GOT3 (cell line): Measurements from ENCODE around the gene GLYATL2.

Experiments
- DNase-seq: peaks from one replicate; lab custom pipeline; 2025; ENCODE audit warnings: mixed read lengths; lab: John Stamatoyannopoulos, UW

The GLYATL2 gene

DNA sequence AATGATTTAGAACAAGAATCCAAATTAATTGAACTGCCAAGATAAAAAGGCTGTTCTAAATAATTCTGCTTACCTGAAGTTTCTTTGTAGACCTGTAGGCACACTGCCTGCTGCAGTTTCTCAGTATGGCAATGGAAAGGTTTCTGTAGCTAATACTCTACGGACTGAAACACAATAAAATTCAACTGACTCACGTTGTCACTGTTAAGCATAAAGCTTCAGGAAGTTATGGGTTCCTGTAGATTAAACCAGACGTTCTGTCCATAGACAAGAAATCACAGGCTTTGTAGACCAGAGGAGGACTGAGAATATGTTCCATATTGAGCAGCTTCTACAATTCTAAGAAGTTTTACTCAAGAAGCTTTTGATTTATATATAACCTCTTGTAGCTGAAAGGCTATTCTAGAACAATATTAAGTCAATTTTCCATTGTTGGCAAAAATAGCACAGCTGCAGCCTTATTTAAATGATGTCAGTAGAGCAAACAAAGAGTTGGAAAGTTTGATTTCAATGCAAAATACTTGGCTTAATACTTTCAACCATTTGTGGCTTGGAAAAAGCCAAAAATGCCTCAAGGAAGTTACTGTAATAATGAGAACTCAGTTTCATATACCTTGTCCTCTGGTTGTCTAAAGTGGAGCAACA lies at the start of gene GLYATL2:
Gene GLYATL2, minus strand, starts transcription at position 344 of the 645 bp plus-strand sequence. CDS start 5,092 bp downstream, outside the sequence.
- DNase-seq = no peak

DNA sequence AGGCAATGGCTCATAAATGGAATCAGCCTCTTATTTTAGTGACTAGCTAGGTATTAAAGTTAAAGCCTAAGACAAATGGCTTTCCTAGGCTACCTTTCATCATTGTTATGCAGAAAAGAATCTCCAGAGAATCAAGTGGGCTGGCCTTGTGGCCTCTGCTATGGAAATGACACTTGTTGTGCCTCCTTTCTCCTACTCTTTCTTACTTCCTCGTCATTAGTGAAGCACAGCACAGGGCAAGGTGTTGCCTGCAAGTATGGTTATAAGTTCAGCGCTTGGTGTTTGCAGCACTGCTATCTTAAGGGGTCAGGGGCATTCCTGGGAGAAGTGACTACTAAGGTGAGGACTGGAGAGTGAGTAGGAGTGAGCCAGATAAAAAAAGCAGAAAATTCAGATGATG lies 49.4 kb upstream of the GLYATL2 start:
- no peak for DNase-seq

DNA sequence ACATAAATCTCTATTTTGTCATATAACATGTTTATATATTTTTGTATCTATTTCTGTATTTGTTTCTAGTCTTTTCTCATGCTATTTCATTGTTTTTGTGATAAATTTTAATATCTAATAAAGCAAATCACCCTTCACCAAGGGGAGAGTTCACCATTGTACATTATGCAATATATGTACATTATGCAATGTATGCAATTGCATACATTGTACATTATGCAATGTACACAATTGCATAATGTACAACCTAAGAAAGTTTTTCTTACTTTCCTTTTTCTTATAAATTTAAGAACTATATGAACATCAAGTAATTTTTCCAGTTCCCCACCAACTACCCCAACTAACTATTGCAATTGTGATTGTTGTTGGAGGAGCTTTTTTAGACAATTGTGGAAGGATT lies 44.1 kb upstream of the GLYATL2 start:
- DNase-seq = no peak

GRCh38 chr11:58887452-58887851 lies 42.9 kb upstream of the GLYATL2 start:
- DNase-seq = no peak

- DNase-seq = no peak
These were observed 36.1 kb upstream of the GLYATL2 start for GRCh38 chr11:58880625-58881024.

DNA sequence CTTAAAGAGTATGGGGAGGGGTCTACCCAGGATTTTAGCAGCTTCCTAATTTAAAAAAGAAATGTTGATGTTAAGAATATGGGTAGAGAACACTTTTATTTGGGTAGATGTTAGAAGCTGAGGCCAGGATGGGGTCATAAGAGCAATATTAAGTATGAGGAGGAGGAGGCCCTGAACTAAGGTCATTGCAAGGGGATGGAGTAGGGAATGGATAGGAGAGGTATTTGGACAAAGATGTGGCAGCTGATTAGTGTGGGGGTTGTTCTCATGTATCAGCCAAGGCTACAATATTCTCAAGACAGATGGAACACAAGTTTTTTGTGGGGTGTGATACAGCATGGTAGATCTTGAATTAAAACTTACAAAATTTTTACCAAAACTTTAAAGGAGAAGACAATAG lies 35.7 kb upstream of the GLYATL2 start:
- DNase-seq = no peak

GRCh38 chr11:58867556-58867955 lies 23.1 kb upstream of the GLYATL2 start:
- no peak for DNase-seq

DNA sequence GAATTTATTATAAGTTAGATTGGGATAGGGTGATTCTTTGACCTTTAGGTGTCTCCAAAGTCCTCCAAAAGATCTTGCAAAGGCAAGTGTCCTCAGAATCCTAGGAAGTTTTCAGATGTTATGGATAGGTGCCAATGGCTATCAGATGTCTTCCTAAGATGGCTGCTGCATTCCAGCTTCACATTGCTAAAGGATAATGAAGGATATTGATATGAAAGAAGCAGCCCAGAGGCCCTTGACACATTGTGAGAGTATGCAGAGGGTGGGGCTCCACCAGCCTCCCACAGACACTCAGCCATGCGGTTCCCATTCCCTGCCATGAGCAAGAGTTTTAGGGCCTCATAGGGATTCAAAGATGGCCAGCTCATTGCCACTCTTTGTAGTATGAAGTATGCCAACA lies 22.3 kb upstream of the GLYATL2 start:
- DNase-seq = no peak

DNA sequence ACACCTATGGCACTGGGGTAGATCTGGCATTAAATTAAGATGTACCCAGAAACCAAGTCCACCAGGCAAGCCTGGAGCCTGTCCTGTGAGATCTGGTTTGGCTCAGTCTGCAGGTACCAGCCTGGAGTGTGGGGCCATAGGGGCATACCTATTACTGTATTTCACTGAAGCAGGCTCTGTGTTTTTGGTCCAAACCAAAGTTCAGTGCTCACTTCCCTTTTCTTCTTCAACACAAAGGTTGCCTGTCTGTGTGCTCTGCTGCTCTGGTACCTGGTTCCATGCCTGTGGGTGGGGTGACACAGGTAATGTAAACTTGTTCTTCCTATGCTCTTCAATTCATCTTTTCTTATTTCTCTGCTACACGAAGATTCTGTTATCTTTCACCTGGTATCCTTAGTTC lies 19.8 kb upstream of the GLYATL2 start:
- DNase-seq = no peak

DNA sequence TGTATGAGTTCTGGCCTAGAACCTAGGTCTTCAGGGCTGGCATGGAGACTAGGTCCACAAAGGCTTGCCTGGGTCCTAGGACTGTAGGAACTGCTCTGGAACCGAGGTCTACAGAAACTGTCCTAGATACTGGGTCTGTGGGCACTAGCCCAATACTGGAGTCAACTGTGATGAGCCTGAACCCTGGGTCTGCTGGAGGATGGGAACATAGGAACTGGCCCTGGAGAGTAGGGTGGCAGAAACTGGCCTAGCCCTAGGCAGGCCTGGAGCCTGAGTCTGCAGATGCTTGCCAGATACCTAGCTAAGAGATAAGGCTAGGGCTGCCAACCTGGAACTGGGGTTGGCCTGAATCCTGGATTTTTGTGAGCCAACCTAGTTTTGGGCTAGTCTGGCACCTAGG lies 19.2 kb upstream of the GLYATL2 start:
- no peak for DNase-seq

- no peak for DNase-seq
These were observed 17.0 kb upstream of the GLYATL2 start for GRCh38 chr11:58861533-58861932.

DNA sequence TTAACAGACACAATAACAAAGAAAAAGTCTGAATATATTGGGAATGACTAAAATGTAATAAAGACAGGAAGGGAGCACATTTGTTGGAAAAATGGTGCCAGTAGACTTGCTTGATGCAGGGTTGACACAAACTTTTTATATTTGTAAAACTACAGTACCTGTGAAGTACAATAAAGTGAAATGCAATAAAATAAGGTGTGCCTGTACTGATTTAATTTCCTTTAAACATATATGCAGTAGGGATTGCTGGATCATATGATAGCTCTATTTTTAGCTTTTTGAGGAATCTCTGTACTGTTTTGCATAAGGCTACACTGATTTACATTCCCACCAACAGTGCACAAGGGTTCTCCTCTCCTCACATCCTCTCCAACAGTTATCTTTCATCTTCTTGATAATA lies 12.3 kb upstream of the GLYATL2 start:
- no peak for DNase-seq

GRCh38 chr11:58845386-58845785 lies 882 bp upstream of the GLYATL2 start:
- no peak for DNase-seq

DNA sequence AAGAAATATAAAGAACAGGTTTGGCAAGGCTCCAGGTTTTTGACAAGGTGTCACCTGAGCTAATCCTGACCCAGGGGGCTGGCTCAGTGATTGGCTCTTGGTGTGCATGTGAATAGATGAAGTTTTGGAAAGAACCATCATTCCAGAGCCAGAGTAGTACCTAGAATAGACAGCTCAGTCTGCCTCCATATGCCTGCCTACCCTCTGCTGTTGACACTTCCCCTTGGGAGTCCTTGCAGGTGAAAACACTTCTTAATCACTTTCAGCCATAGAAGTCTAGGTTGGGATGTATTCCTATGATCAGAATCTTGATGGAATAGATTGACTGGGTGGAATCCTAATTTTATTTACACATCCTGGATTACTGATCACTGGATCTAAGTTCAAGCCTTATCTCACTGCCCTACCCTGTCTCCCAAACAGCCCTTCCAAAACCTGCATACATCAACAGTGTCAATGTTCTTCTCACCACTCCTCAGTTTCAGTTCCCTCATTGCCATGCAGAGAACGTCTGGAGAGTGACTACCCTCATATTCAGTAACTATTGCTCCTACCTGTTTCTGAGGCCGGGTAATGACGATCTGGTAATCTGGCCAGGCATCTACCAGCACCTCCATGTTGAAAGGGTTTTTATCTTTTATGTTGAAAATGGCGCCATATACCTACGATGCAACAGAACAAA lies 6.7 kb downstream of the GLYATL2 start:
- DNase-seq = no peak

GRCh38 chr11:58832056-58832645 lies 12.4 kb downstream of the GLYATL2 start:
- DNase-seq = no peak

DNA sequence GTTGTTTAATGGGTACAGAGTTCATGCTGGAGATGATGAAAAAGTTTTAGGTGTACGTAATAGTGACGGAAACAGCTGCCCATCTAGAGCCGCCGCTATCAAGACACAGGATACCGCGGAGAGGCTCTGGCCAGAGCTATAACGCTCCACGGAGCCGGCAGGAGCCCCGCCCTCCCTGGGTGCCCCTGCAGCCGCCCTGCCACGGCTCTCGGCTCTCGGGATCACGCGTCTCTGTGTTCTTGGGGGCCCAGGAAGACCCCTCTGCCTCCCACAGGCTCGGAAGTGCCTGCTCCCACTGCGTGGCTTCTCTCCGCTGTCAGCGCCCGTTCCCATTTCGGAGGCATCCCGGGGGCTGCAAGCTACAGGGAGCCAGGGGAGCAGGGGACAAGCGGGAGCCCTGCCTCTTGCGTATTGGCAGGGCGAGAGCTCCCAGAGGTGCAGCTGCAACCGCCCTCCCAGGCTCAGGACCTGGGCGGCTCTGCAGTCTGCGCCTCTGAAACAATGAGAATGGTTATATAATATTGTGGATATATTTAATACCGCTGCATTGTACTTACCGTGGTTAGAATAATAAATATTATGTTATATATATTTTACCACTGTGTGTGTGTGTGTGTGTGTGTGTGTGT lies 13.7 kb downstream of the GLYATL2 start:
- DNase-seq = no peak

DNA sequence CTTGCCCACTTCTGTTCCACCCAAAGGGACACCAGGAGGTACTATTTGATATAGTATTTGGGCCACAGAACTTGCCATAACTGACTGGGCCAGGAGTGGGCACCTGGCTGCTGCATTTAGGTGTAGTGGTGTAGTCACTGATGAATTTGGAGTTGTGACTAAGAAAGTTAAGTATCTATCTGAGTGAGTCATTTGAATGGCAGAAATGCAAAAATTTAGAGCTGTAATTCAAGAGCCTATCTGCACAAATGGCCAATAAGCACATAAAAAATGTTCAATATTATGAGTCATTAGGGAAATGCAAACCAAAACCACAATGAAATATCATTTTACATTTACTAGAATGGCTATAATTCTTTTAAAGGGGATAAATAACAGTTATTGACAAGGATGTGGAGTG lies 14.7 kb downstream of the GLYATL2 start:
- DNase-seq = no peak

DNA sequence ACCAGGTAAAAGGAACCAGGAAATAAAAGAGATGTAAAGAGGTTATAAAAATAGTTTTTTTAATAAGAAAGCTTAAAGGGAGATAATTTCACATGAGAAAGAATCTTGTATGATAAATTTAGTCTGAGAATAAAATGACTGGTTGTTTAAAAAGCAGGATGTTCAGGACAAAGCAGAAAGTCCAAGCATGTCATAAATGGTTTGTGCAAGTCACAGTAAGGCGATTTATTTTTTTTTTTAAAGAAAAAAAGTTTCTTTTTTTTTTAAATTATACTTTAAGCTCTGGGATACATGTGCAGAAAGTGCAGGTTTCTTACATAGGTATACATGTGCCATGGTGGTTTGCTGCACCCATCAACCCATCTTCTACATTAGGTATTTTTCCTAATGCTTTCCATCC lies 30.8 kb downstream of the GLYATL2 start:
- no peak for DNase-seq

GRCh38 chr11:58811499-58811898 lies 33.0 kb downstream of the GLYATL2 start:
- DNase-seq = no peak

DNA sequence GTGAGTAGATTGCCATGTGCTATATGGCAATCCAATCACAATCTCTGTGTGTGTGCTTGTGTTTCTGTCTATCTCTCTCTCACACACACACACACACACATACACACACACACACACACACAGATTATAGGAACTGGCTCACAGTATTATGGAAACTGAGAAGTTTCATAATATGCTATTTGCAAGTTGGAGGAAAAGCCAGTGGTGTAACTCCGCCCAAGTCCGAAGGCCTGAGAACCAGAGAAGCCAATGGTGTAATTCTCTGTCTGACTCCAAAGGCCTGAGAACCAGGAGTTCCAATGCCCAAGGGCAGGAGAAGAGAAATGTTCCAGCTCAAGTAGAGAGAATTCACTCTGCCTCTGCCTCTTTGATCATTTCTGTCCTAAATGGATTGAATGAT lies 37.2 kb downstream of the GLYATL2 start:
- DNase-seq = no peak

DNA sequence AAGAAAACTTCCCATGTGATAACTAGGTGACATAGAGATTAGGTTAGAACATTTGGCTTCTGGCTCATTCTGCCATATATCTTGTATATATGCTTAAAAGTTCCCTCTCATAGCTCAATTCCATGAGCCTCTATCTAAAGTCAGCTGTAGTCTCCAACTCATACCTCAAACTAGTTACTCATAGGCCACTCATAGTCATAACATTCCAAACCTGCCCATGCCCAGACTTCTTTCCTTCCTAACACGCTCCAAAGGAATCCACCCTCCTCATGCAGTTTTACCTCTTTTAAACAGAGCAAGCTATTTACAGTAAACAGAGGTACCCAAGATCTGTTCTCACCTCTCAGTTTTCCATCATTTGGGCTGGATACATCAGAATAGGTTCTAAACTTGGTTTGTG lies 39.4 kb downstream of the GLYATL2 start:
- no peak for DNase-seq

GRCh38 chr11:58801974-58802545 lies 42.4 kb downstream of the GLYATL2 start:
- DNase-seq = no peak

DNA sequence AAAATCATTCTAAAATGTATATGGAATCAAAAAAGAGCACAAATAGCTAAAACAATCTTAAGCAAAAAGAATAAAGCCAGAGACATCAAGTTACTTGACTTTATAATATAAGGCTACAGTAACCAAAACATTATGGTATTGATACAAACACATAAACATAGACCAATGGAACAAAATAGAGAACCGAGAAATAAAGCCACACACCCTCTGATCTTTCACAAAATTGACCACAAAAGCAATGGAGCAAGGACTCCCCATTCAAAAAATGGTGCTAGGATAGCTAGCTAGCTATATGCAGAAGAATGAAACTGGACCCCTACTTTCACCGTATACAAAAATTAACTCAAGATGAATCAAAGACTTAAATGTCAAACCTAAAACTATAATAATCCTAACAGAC lies 43.2 kb downstream of the GLYATL2 start:
- no peak for DNase-seq
